Epithelial cell of esophagus (primary cell): ENCODE data around the gene HIPK1.
A peak's percentile ranks its signal among the peaks of the same experiment; 100 is the strongest.

Experiments used
- DNase-seq: peaks from one replicate; pipeline ENCODE4 v3.0.0; 2010; ENCODE audit warnings: low read depth
- H3K4me3 ChIP-seq: 2 replicates; pipeline ENCODE4 v1.5.1; 2011; ENCODE audit warnings: mild to moderate bottlenecking, low read length, control low read depth
- TF ChIP-seq, protein P1 (sequence below): IDR thresholded peaks from 2 replicates; pipeline ENCODE4 v1.5.1; 2011; ENCODE audit warnings: low read depth, mild to moderate bottlenecking, low read length, control low read depth, inconsistent platforms; ENCODE audit not compliant: insufficient read depth; ENCODE audit errors: missing control alignments

HIPK1 gene

GRCh38 chr1:113928941-113929749 lies at the start of gene HIPK1:
Gene HIPK1, plus strand, starts transcription at chr1:113929324.
- peak; percentile 93 for DNase-seq
- TF ChIP-seq, protein P1, sequence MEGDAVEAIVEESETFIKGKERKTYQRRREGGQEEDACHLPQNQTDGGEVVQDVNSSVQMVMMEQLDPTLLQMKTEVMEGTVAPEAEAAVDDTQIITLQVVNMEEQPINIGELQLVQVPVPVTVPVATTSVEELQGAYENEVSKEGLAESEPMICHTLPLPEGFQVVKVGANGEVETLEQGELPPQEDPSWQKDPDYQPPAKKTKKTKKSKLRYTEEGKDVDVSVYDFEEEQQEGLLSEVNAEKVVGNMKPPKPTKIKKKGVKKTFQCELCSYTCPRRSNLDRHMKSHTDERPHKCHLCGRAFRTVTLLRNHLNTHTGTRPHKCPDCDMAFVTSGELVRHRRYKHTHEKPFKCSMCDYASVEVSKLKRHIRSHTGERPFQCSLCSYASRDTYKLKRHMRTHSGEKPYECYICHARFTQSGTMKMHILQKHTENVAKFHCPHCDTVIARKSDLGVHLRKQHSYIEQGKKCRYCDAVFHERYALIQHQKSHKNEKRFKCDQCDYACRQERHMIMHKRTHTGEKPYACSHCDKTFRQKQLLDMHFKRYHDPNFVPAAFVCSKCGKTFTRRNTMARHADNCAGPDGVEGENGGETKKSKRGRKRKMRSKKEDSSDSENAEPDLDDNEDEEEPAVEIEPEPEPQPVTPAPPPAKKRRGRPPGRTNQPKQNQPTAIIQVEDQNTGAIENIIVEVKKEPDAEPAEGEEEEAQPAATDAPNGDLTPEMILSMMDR = no peak
- H3K4me3 ChIP-seq = peak within 1 kb of the TSS; percentile 97

GRCh38 chr1:113879739-113880038 lies 49.4 kb upstream of the HIPK1 start:
- H3K4me3 ChIP-seq = no peak overlapping the region
- DNase-seq = no peak
- TF ChIP-seq, protein P1 = no peak

- no peak for DNase-seq
- H3K4me3 ChIP-seq = no peak overlapping the region
- TF ChIP-seq, protein P1 = no peak
Observed at GRCh38 chr1:113881661-113882060, 47.5 kb upstream of the HIPK1 start.

GRCh38 chr1:113886417-113887401 lies 42.4 kb upstream of the HIPK1 start:
- no peak for DNase-seq
- TF ChIP-seq, protein P1 = no peak
- H3K4me3 ChIP-seq = no peak overlapping the region

DNA sequence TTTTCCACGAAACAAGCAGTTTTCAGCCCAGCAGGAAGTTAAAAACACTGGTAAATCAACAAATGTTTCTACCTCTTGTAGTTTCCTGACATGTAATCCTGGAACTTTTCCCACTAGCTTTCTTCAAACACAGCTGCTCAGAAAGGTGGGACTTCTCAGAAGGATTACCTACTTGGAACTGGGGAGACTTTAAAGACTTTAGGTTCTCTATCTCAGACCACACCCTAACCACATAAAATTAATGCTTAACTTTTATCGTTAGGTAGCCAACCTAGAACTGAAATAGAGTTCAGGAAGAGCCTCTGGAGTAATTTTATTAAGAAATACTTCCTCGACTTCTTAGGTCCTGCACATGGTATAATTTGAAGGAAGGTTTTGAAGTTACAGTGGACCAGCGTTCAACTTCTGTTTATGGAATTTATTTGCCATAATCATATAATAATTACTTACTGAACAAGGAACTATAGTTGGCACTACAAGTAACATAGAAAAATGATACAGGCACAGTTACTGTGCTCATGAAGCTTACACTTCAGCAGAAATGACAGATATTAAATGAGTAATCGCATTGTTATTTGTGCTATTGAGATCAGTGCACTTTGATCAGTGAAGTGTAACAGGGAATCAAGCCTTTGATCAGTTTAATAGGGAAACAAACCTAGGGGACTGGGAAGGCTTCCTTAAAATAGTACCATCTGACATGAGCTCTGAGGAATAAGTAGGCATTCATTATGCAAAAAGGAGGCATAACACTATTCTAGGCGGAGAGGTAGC lies 41.5 kb upstream of the HIPK1 start, which contains the start of gene BCL2L15:
BCL2L15 (minus strand) TSS at position 180 of the 774 bp plus-strand sequence. CDS start 206 bp downstream, outside the sequence.
- no peak within 1 kb of the TSS for H3K4me3 ChIP-seq
- DNase-seq = no peak
- TF ChIP-seq, protein P1 = no peak

GRCh38 chr1:113890816-113891215 lies 38.3 kb upstream of the HIPK1 start:
- no peak overlapping the region for H3K4me3 ChIP-seq
- TF ChIP-seq, protein P1 = no peak
- DNase-seq = no peak
